ENCODE results near the gene TEX2. TPM values are rescaled to one million over a fixed set of nuclear protein-coding genes. Genes with fewer than 3 reads are reported as not detected.

TEX2 gene
- total and polyA plus RNA-seq, 9 of the 15 experiments (the other 6 are each of a cell fraction or from before 2014, with no cell fraction given) = 4.1 to 27.6 (median 19.3) TPM

GRCh38 chr17:64129765-64130558 is 133.1 kb downstream of the TEX2 start, which contains the start of gene ERN1 (continued):
- TF ChIP-seq XRCC5 (IDR thresholded peaks at IDR 0.05; ENCODE audit: low read depth, low read length) = no peak
- no peak for TF ChIP-seq GTF2B (IDR thresholded peaks at IDR 0.05; ENCODE audit: extremely low read depth, insufficient read length)
- TF ChIP-seq MBD2 (IDR thresholded peaks at IDR 0.05; ENCODE audit: borderline replicate concordance, low read depth) = peak; percentile 64
- no peak for TF ChIP-seq DNMT1 (IDR thresholded peaks at IDR 0.05)
- TF ChIP-seq ZBTB8A (IDR thresholded peaks at IDR 0.05; ENCODE audit: partially characterized antibody) = no peak
- TF ChIP-seq FOXK2 (conservative IDR thresholded peaks at IDR 0.05 in 1 of 2, IDR thresholded peaks at IDR 0.05 in 1 of 2; ENCODE audit: low read depth in 2 of 2) = no peak
- no peak for TF ChIP-seq ZNF586 (CRISPR knock-in tag; conservative IDR thresholded peaks at IDR 0.05)
- TF ChIP-seq ERF (CRISPR knock-in tag; IDR thresholded peaks at IDR 0.05) = no peak
- TF ChIP-seq CREB3 (tag; conservative IDR thresholded peaks at IDR 0.05; ENCODE audit: low read depth) = no peak
- no peak for TF ChIP-seq JUNB (CRISPR knock-in tag; conservative IDR thresholded peaks at IDR 0.05)
- TF ChIP-seq NR4A1 (CRISPR knock-in tag; IDR thresholded peaks at IDR 0.05) = peak; percentile 14; the same call in 1 of the 2 replicates
- TF ChIP-seq NR4A1 (tag; IDR thresholded peaks at IDR 0.05) = peak; percentile 56; the same call in 1 of the 2 replicates
- TF ChIP-seq LEF1 (IDR thresholded peaks at IDR 0.05) = no peak
- no peak for TF ChIP-seq ZNF717 (CRISPR knock-in tag; IDR thresholded peaks at IDR 0.05)
- no peak for TF ChIP-seq PRPF4 (IDR thresholded peaks at IDR 0.05; ENCODE audit: insufficient read depth, low read depth, low read length, poor library complexity, severe bottlenecking)
- TF ChIP-seq ZNF175 (CRISPR knock-in tag; IDR thresholded peaks at IDR 0.05; ENCODE audit: low read depth) = no peak
- no peak for TF ChIP-seq ZNF23 (CRISPR knock-in tag; IDR thresholded peaks at IDR 0.05)
- TF ChIP-seq TARDBP (IDR thresholded peaks at IDR 0.05) = no peak
- TF ChIP-seq HOMEZ (CRISPR knock-in tag; IDR thresholded peaks at IDR 0.05) = no peak
- no peak for TF ChIP-seq BCOR (IDR thresholded peaks at IDR 0.05)
- TF ChIP-seq SMC3 (conservative IDR thresholded peaks at IDR 0.05; ENCODE audit: insufficient read depth, low read depth, low read length) = no peak; the same call in 1 of the 2 replicates
- no peak for TF ChIP-seq PTTG1 (tag; IDR thresholded peaks at IDR 0.05; ENCODE audit: low read depth)
- TF ChIP-seq ZNF263 (CRISPR knock-in tag; IDR thresholded peaks at IDR 0.05; ENCODE audit: borderline replicate concordance) = peak; percentile 58; the same call in 1 of the 2 replicates
- TF ChIP-seq ATF6 (CRISPR knock-in tag; IDR thresholded peaks at IDR 0.05) = no peak
